ENCODE data around the gene CPNE4. TPM values are rescaled to one million over a fixed set of nuclear protein-coding genes. Genes with fewer than 3 reads are reported as not detected.

CPNE4 gene
- total and polyA plus RNA-seq, 9 of the 15 experiments (the other 6 are each of a cell fraction or from before 2014, with no cell fraction given), result not detected

DNA sequence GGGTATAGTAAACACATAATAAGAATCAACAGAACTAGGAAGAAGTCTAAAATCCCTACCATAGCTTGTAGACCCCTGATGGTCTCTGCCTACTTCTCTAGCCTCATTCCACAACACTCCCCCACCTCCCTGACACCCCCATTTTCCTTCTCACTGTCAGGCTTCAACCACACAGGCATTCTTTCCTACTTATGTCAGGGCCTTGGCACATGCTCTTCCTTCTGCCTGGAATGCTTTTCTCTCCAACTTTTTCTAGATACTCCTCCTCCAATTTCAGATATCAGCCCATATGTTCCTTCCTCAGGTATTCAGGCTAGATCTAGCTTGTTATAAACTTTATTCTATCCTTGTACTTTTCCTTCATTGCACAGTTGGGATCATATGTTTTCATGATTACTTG, 426.1 kb downstream of the CPNE4 start:
- ATAC-seq (no peak), DNase-seq (ENCODE audit: extremely low read depth in 1 of 4, low spot score in 3 of 4) (no peak), FAIRE-seq (no peak)
- in situ Hi-C loops (cut with MboI) (no loop called here), intact Hi-C loops (cut with micrococcal nuclease) (no loop called here)
- POLR2A ChIA-PET, result no interaction called here
- no peak overlapping the region for H3K9ac ChIP-seq (ENCODE audit: insufficient read depth in 1 of 2, low read depth in 2 of 2, low read length in 2 of 2)
- CTCF ChIA-PET (ENCODE audit: low intra/inter-chr PET ratio), result no interaction called here
- no peak overlapping the region for H3K4me2 ChIP-seq (ENCODE audit: insufficient read depth, low read length)
- H3K27ac ChIP-seq (ENCODE audit: extremely low read depth, low read depth, low read length), result no peak overlapping the region
- H3K9me3 ChIP-seq (replicated peaks; ENCODE audit: control insufficient read depth, insufficient read depth, low read depth, low read length), result no peaks in the 10 kb centered on the region
- no peaks in the 10 kb centered on the region for H3K27me3 ChIP-seq (ENCODE audit: control insufficient read depth in 2 of 2, insufficient read depth in 2 of 2, low read length in 2 of 2)
- H3K36me3 ChIP-seq (ENCODE audit: control insufficient read depth, insufficient read depth, low read length), result no peaks in the 10 kb centered on the region
- TF ChIP-seq CBX3 (IDR thresholded peaks at IDR 0.05; ENCODE audit: borderline replicate concordance in 1 of 2, low read length in 2 of 2) (no peak), NR1H2 (CRISPR knock-in tag; IDR thresholded peaks at IDR 0.05) (no peak), ZKSCAN1 (IDR thresholded peaks at IDR 0.05; ENCODE audit: low read depth, low read length) (no peak), ZFP30 (CRISPR knock-in tag; IDR thresholded peaks at IDR 0.05; ENCODE audit: borderline replicate concordance) (no peak), NCOA2 (IDR thresholded peaks at IDR 0.05; ENCODE audit: partially characterized antibody in 2 of 2) (no peak), NELFE (IDR thresholded peaks at IDR 0.05; ENCODE audit: insufficient read depth, insufficient read length) (no peak), ZNF586 (CRISPR knock-in tag; conservative IDR thresholded peaks at IDR 0.05) (no peak), TFAM (CRISPR knock-in tag; conservative IDR thresholded peaks at IDR 0.05) (no peak), CBX1 (IDR thresholded peaks at IDR 0.05; ENCODE audit: low read depth) (no peak)
- TF ChIP-seq, protein P1, sequence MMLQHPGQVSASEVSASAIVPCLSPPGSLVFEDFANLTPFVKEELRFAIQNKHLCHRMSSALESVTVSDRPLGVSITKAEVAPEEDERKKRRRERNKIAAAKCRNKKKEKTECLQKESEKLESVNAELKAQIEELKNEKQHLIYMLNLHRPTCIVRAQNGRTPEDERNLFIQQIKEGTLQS (IDR thresholded peaks at IDR 0.05), result no peak
- TF ChIP-seq, protein P1 (CRISPR knock-in tag; conservative IDR thresholded peaks at IDR 0.05), result no peak
- H3K4me1 ChIP-seq (replicated peaks in 1 of 2; ENCODE audit: control insufficient read depth in 2 of 2, insufficient read depth in 2 of 2, low read length in 2 of 2), result no peaks in the 10 kb centered on the region
- H3K79me2 ChIP-seq (ENCODE audit: control insufficient read depth, insufficient read depth, low read length), result no peaks in the 10 kb centered on the region
- H2AFZ ChIP-seq (ENCODE audit: low read depth, low read length), result no peak overlapping the region
- no peaks in the 10 kb centered on the region for H3K9me1 ChIP-seq (ENCODE audit: control insufficient read depth, insufficient read depth, low read length)
- no peaks in the 10 kb centered on the region for H4K20me1 ChIP-seq (replicated peaks; ENCODE audit: control insufficient read depth, insufficient read depth, low read length)
- BruUV-seq (replicated peaks), result no TSS peak
- no peak overlapping the region for H3K4me3 ChIP-seq

All from K562 (cell line).